ENCODE data around the gene PDE5A. TPM values are rescaled to one million over a fixed set of nuclear protein-coding genes. Genes with fewer than 3 reads are reported as not detected.

PDE5A gene
- total RNA-seq, 1 experiment from 2014 or later: 0.89 TPM

DNA sequence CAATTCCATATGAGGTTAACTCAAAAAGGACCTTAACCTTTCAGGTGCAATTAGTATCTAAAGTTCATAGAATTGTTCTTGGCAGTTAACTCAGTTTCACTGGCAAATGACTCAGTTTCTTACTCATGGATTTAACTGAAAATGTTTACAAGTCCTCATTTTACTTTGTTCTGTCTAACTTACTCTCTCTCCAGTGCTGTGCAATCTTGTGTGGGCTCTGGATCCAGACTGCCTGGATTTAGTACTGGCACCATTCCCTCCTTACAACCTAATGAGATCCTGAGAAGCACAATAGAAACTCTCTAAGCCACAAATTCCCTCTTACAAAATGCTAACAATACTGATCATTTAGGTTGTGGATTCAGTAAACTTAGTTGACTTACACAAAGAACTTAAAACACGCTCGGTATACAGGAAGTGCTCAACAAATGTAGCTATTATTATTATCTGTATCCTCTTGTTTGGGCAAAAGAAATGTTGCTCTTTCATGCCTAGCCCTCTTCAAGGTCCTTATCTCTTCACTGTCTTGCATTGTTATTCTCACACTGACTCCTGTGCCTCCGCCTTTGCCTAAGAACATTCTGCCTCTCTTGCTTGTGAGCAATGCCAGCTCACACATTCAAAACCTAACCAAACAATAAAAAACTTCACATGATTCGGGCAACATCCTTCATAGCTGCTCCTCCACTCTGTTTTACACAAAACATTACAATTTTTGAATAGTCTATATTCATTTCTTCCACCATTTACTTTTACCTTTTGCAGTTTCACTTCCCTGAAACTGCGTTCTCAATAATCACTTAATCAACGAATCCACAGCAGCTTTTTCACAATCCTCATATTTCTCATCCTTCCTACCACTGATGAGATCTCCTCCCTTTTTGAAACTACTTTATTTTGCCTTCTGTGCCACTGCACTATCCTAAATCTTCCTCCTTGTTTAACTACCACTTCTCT, 91.8 kb downstream of the PDE5A start:
- H3K9me3 Mint-ChIP-seq (ENCODE audit: unreplicated experiment): no peaks in the 10 kb centered on the region
- peak; percentile 11 for DNase-seq (ENCODE audit: unreplicated experiment)
- CTCF ChIA-PET: interaction anchor here (0.6 kb wide), 1 partner anchor 92 kb away, joined by 3 read pairs; the partner anchor contains the start of gene PDE5A

DNA sequence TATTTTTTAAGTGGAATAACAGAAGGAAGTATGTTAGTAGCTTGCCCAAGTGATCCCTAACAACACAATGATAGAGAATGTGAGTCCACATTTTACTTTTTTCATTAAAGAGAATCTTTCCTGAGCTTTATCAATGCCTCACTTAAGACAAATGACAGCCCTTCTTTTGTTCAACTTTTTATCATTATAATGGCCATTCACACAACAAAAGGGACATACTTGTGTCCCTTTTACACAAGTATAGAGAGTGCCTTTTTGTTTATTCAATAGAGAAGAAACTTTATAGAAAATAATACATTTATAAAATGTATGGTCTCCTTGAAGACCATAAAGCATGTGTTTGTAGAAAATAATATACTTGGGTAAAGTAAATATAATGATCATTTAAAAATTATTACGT, 96.3 kb downstream of the PDE5A start:
- TF ChIP-seq, protein P1, sequence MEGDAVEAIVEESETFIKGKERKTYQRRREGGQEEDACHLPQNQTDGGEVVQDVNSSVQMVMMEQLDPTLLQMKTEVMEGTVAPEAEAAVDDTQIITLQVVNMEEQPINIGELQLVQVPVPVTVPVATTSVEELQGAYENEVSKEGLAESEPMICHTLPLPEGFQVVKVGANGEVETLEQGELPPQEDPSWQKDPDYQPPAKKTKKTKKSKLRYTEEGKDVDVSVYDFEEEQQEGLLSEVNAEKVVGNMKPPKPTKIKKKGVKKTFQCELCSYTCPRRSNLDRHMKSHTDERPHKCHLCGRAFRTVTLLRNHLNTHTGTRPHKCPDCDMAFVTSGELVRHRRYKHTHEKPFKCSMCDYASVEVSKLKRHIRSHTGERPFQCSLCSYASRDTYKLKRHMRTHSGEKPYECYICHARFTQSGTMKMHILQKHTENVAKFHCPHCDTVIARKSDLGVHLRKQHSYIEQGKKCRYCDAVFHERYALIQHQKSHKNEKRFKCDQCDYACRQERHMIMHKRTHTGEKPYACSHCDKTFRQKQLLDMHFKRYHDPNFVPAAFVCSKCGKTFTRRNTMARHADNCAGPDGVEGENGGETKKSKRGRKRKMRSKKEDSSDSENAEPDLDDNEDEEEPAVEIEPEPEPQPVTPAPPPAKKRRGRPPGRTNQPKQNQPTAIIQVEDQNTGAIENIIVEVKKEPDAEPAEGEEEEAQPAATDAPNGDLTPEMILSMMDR (IDR thresholded peaks at IDR 0.05; ENCODE audit: unreplicated experiment): no peak
- intact Hi-C loops (cut with micrococcal nuclease): no loop called here
- no peaks in the 10 kb centered on the region for H3K4me1 Mint-ChIP-seq (ENCODE audit: insufficient read depth, unreplicated experiment)
- POLR2A ChIA-PET: no interaction called here
- no TSS peak for BruUV-seq (replicated peaks)
- DNase-seq (ENCODE audit: unreplicated experiment): no peak
- no peaks in the 10 kb centered on the region for H3K9me3 Mint-ChIP-seq (ENCODE audit: unreplicated experiment)
- no peak overlapping the region for H3K27ac Mint-ChIP-seq (ENCODE audit: low read depth, unreplicated experiment)
- no peak overlapping the region for H3K4me3 Mint-ChIP-seq (ENCODE audit: unreplicated experiment)
- peaks cover 4% of the 10 kb centered on the region for H3K36me3 Mint-ChIP-seq (ENCODE audit: insufficient read depth, unreplicated experiment)
- CTCF ChIA-PET: no interaction called here
- H3K27me3 Mint-ChIP-seq (ENCODE audit: insufficient read depth, unreplicated experiment): no peaks in the 10 kb centered on the region

More for the DNA sequence above, 91.8 kb downstream of the PDE5A start:
- H3K36me3 Mint-ChIP-seq (ENCODE audit: insufficient read depth, unreplicated experiment): peaks cover 4% of the 10 kb centered on the region
- intact Hi-C loops (cut with micrococcal nuclease): no loop called here
- H3K27ac Mint-ChIP-seq (ENCODE audit: low read depth, unreplicated experiment): no peak overlapping the region
- H3K4me1 Mint-ChIP-seq (ENCODE audit: insufficient read depth, unreplicated experiment): no peaks in the 10 kb centered on the region
- no peak overlapping the region for H3K4me3 Mint-ChIP-seq (ENCODE audit: unreplicated experiment)
- BruUV-seq (replicated peaks): no TSS peak
- POLR2A ChIA-PET: no interaction called here
- TF ChIP-seq, protein P1 (IDR thresholded peaks at IDR 0.05; ENCODE audit: unreplicated experiment): no peak
- no peaks in the 10 kb centered on the region for H3K27me3 Mint-ChIP-seq (ENCODE audit: insufficient read depth, unreplicated experiment)

DNA sequence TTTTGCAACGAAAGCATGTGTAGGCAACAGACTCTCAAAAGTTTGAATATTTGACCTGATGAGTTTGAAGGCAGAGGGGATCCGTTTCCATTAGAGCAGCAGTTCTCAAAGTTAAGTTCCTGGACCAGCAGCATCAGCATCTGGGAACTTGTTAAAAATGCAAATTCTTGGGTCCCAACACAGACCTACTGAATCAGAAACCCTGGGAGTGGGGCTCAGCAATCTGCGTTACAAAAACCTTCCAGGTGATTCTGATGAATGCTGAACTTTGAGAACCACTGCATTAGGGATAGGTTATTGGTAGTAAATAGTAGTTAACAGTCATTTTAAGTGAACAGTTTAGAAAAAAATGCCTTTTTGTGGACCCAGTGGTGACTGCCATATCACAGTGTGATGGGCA, 98.8 kb downstream of the PDE5A start:
- CTCF ChIA-PET: no interaction called here
- Mint-ChIP-seq H3K36me3 (ENCODE audit: insufficient read depth, unreplicated experiment) (no peaks in the 10 kb centered on the region), H3K27me3 (ENCODE audit: insufficient read depth, unreplicated experiment) (no peaks in the 10 kb centered on the region), H3K4me1 (ENCODE audit: insufficient read depth, unreplicated experiment) (peaks cover 8% of the 10 kb centered on the region), H3K4me3 (ENCODE audit: unreplicated experiment) (no peak overlapping the region), H3K27ac (ENCODE audit: low read depth, unreplicated experiment) (no peak overlapping the region), H3K9me3 (ENCODE audit: unreplicated experiment) (no peaks in the 10 kb centered on the region)
- POLR2A ChIA-PET: interaction anchor here (1.1 kb wide), 1 partner anchor 17 kb away, joined by 3 read pairs; no protein-coding TSS in a partner anchor
- no TSS peak for BruUV-seq (replicated peaks)
- TF ChIP-seq, protein P1 (IDR thresholded peaks at IDR 0.05; ENCODE audit: unreplicated experiment): no peak
- intact Hi-C loops (cut with micrococcal nuclease): no loop called here
- no peak for DNase-seq (ENCODE audit: unreplicated experiment)

DNA sequence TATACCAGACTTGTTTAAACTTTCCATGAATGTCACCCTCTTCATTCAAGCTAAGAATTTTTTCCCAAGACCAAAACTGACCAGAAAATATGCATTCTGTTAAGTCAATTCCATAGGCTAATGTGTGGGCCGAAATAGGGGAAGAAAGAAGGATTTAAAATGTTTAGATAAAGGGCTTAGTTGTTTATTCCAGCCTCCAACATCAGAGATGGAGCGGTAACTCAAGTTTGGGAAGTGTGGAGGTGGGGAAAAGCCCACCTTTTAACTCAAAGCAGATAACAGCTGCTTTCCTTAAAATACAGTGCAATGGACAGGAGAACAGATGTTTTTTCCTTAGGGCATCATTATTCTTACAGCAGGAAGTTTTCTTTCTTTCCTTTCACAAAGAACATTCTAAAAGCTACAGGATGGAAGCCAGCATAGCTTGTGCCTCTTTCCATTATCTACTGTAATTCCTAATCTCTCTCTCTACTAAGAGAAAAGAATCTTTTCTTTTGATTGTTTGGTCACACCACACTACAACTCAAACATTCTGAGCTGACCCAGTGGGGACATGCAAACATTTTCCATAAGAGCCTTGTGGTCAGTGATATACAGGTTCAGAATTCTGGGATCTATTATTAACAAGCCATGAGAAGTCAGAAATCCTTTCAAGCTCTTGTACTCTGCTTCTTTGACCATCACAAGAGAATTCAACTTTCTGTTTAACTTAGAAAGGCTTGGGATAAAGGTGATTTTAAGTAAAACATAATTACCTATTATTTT, 101.6 kb downstream of the PDE5A start:
- no TSS peak for BruUV-seq (replicated peaks)
- TF ChIP-seq, protein P1 (IDR thresholded peaks at IDR 0.05; ENCODE audit: unreplicated experiment): no peak
- DNase-seq (ENCODE audit: unreplicated experiment): no peak
- intact Hi-C loops (cut with micrococcal nuclease): no loop called here
- Mint-ChIP-seq H3K27me3 (ENCODE audit: insufficient read depth, unreplicated experiment) (no peaks in the 10 kb centered on the region), H3K9me3 (ENCODE audit: unreplicated experiment) (no peaks in the 10 kb centered on the region), H3K4me1 (ENCODE audit: insufficient read depth, unreplicated experiment) (peaks cover 8% of the 10 kb centered on the region), H3K4me3 (ENCODE audit: unreplicated experiment) (no peak overlapping the region), H3K27ac (ENCODE audit: low read depth, unreplicated experiment) (no peak overlapping the region), H3K36me3 (ENCODE audit: insufficient read depth, unreplicated experiment) (no peaks in the 10 kb centered on the region)
- POLR2A ChIA-PET: interaction anchor here (1.7 kb wide), 1 partner anchor 9 kb away, joined by 5 read pairs; no protein-coding TSS in a partner anchor
- CTCF ChIA-PET: interaction anchor here (0.6 kb wide), 1 partner anchor 167 kb away, joined by 3 read pairs; no protein-coding TSS in a partner anchor
